Left forelimb (tissue), 1 donor: ENCODE measurements around the gene RIPOR2.
A peak's percentile ranks its signal among the peaks of the same experiment; 100 is the strongest.
"Not testable (repeated sequence)": the region's sequence is repeated elsewhere in the genome, so short reads cannot be mapped to it uniquely, and the experiment has no call there.

Experiments used
- DNase-seq: peaks from one replicate; pipeline ENCODE4 v3.0.0-alpha.2; 2018; ENCODE audit warnings: low spot score

RIPOR2 gene

DNA sequence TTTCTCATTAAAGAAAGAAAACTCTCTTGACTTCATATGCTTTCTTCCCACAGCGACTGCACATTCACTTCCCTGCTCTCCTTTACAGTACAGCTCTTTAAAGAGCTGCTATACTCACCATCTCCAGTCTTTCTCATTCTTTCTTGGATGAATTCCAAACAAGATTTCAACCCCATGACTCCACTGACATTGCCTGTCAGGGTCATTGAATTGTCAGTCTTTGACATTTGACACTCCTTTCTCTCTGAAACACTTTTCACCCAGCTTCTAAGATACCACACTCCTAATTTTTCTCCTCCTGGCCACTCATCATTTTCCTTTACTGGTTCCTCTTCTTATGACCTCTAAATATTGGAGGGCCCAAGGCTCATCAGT lies 136.2 kb downstream of the RIPOR2 start:
- DNase-seq, result no peak

DNA sequence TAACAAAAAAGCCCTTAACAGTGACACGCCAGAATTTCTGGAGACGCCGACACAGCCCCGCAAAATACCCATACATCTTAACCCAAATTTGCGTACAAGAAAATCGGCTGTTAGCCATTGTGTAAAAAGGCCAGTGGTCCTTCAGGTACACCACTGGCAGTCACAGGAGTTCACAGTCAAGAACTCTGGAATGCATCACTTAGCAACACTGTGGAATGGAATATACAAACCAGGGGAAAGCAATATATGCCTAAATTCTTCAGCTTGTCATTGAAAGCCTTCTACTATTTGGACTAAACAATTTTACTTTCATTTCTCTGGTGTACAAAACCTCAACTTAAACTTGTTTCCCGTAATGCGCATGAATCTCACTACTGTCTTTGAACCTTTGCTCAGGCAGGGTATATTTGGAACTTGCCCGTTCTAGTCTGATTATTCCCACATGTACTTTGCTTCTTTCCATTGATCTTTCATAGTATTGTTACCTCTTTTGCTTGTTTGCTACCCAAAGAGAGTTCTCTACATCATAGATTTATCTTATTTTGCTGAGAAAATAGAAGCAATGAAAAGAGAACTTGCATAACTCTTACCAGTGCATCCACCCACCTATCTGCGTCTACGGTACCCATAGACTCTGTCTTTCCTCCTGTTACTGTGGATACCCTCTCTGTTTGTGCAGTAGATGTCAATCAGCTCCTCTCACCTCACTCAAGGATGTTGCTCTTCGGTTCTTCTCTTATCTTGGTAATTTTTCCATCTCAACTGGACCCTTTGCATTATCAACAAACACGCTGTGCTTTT lies 136.8 kb downstream of the RIPOR2 start, which contains the start of gene ARMH2:
Gene ARMH2, minus strand, starts transcription at position 178 of the 801 bp plus-strand sequence. Its CDS starts 60 bp downstream, at position 118.
- no peak for DNase-seq

DNA sequence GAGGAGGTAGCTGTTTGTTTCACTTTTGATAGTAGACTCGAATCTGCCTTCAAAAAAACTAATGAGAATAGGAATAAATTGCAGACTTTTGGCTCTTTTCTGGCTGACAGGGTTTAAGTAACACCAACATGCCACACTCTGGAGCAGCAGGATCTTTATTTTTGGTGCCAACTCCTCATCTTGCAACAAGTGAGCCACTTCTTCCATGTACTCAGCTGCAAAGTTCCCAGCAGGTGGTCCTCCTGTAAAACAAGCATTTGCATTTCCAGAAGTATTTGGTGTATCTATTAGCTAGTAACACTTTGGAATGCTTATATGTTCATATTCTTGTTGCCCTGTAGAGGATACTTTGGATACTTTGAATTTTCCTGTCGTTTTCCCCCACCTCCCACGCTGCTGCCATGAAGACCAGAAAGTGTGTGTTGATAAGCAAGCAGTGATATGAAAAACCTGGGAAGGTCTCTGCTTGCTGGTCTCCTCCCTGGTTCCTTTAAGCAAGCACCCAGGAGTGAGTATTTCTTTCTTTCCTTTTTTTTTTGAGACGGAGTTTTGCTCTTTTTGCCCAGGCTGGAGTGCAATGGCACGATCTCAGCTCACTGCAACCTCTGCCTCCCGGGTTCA lies 138.1 kb downstream of the RIPOR2 start:
- no peak for DNase-seq

DNA sequence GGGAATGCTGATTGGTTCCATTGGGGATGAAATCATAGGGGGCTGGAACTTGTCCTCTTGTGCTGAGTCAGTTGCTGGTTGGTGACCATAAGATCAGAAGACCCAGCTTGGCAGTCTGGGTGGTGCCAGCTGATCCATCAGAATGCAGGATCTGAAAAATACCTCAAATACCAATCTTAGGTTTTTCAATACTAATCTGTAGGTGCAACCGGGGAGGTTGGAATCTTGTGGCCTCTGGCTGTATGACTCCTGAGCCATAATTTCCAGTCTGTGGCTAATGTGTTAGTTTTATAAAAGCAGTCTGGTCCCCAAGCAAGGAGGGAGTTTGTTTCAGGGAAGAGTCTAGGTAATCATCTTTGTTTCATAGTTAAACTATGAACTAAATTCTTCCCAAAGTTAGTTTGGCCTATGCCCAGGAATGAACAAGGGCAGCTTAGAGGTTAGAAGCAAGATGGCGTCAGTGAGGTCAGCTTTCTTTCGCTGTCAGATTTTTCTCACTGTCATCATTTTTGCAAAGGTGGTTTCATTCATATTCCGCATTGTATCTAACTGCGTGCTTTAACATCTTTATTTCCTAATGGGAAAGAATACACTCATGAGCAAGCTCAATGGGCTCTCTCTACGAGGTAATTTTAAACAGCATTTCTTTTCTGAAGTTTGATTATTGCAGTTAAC lies 139.0 kb downstream of the RIPOR2 start:
- no peak for DNase-seq

DNA sequence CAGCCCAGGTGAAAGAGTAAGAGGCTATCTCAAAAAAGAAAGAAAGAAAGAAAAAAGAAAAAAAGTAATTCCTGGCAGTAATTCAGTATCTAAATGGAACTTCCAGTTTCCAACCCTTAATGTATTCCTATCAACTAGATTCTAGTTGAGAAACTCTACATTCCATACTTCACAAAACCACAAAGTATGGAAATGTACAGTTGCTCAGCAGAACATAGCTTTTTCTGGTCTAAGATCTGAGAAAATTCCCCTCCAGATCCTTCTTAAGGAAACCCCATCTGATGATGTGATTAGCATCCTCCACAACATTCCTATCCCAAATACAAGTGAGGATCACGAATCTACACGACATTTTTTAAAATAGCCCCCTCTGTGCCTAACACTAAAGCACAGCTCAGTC lies 140.7 kb downstream of the RIPOR2 start:
- no peak for DNase-seq

DNA sequence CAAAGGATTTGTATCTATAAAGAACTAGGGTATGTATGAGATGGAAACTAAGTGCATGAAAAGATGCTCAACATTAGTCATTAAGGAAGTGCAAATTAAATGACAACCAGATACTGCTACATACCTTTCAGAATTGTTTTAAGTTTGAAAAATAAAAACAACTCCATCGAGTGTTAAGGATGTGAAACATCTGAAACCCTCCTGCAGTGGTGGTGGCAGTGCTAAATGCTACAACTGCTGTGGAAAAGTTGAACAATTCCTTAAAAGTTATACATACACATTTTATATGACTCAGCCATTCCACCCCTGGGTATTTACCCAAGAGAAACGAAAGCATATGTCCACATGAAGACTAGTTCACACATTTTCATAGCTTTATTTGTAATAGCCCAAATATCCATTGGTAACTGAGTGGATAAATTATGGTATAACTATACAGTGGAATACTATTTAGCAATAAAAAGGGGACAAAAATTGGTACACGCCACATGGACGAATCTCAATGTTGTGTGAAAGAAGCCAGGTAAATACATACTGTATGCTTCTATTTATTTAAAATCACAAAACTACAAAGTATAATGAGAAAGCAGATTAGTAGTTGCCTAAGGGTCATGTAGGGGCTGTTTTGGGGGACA lies 147.6 kb downstream of the RIPOR2 start:
- no peak for DNase-seq

DNA sequence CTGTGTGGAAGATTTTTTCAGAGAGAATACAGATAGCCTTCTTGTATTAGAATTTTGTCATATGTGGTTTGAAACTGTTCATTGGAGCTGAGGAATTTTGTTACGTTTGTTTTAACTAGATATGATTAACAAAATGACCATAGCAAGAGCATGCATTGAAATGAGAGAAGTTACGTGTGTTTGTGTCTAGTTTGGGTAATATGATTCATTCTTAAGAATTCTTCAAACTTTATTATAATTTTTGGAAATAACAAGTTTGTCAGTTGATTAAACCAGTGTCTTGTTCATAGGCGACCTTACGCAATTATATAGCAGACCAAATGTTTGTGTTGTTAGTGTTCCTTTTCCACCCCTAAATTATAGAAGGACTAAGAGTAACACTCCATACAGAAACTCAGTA lies 155.6 kb downstream of the RIPOR2 start:
- DNase-seq, result no peak

DNA sequence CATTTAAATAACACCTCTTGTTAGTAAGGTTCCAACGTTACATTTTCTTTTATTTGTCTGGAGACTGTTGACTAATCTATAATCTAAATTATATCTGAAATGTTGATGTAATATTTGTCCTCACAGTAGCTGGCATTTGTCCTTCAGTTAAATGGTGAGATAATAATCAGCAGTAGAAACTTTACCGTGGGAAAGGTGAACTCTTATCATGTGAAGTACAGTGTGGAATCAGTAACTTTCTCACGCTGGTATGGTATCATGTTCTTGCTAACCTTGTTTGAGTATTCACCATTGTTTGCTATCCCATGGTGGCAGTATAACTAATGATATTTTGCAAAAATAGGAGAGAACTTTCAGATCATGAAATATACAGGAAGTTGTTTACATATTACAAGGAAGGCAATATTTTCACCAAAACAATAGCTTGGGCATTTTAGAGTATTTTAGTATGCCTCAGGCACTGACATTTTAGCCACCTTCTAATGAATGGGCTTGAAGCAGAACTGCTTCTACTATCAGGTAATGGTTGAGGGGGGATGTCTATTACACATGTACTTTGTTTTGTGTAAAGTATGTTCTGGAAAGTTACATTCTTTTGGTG lies 156.2 kb downstream of the RIPOR2 start:
- no peak for DNase-seq

DNA sequence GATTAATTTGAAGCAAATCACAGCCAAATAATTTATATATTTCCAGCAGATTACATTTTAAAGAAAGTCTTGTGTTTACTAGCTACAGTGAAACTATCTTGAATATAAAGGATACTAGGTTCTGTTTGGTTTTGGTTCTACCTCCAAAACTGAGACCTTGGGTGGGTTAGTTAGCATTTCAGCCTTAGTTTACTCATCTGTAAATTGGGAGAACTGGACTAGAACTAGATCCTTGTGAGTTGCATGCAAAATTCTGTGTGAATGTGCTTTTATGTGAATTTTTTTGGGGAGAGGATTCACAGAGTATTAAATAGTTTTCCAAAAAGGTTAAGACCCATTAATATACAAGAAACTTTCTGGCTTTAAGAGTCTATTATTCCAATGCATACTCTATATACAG lies 156.9 kb downstream of the RIPOR2 start:
- DNase-seq, result no peak

DNA sequence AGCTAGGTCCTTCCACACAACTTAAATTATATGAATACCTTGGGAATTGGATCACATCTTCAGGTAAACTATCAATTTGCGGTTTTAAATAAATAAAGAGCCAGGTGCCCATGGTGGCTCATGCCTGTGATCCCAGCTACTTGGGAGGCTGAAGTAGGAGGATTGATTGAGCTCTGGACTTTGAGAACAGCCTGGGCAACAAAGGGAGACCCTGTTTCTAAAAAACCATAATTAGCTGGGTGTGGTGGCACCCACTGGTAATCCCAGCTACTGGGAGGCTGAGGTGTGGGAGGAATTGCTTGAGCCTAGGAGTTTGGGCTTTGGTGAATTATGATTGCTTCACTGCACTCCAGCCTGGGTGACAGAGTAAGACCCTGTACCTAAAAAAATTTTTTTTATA lies 157.6 kb downstream of the RIPOR2 start:
- DNase-seq, result no peak

DNA sequence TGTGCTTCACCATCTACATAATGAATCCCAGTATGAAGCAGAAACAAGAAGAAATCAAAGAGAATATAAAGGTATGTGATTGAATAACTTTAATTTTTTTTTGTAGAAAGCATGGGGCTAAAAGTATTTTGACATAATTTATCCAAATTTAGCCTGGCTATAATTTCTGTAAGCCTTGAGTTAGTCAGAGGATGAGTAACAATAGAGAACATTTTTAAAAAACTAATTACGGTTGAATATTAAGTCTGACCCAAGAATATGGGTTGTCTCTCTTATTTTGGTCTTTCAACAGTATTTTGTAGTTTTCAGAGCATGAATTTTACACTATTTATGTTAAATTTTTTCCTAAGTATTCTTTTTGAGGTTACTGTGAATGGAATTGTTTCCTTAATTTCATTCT lies 158.5 kb downstream of the RIPOR2 start:
- DNase-seq, result no peak

DNA sequence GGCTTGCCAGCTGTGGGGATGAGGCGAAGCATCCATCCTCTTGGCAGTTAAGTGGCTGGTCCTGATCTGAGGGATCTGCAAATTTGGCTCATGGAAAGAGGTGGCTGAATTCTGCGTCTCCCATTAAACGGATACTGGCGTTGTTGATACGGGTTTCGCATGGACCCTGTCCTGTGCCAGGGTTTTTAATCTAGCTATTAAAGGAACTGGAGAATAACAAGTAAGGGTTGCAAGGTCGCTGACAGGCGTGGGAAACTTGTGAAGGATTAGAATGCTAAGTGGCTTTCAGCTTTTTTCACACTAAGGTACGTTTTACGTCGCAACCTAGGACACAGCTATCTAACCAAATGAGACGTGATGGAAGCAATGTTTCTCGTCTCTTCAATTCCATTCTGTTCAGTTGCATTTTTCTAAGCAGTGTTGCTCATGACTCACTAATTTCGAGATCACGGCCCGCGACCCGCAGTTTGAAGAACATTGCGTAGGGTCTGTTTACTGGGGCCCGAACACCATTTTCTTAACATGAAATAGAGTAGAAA lies 160.2 kb downstream of the RIPOR2 start:
- DNase-seq, result no peak

DNA sequence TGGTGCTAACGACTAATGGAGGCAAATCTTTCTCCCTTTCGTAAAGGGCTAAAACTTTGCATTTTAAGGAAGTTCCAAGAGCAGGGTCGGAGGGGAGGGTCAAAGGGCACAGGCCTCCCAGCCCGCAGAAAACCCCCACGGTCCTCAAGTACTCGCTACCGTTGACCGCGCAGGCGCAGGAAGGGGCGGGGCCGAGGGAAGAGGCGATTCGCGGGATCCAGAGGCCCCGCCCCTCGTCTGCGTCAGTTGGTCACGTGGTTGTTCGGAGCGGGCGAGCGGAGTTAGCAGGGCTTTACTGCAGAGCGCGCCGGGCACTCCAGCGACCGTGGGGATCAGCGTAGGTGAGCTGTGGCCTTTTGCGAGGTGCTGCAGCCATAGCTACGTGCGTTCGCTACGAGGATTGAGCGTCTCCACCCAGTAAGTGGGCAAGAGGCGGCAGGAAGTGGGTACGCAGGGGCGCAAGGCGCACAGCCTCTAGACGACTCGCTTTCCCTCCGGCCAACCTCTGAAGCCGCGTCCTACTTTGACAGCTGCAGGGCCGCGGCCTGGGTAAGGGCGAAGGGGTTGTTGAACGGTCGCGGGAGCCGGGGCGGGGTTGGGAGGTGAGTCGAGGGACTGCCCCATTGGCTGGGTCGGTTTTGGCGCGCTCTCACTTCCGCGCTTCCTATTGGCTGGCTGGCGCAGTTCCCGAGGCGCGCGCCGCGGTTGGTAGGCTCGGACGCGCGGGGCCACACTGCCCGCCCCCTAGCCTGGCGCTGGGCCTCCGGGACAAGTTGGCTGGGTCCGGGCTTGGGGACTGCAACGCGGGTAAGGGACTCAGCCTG lies 160.9 kb downstream of the RIPOR2 start, which contains the start of gene GMNN:
Gene GMNN, plus strand, starts transcription at position 242 of the 824 bp plus-strand sequence. CDS start 2,310 bp downstream, outside the sequence.
- peak; percentile 97 for DNase-seq

DNA sequence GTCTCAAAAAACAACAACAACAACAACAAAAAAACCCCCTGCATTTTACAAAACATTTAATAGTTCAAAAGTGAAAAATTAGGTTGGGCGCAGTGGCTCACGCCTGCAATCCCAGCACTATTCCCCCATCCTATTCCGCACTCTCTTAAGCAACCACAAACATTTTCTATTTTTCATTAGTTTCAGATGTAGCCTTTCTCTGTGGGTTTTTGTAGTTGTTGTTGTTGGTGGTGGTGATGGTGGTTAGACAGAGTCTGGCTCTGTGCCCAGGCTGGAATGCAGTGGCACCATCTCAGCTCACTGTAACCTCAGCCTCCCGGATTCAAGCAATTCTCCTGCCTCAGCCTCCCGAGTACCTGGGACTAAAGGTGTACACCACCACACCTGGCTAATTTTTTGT lies 167.4 kb downstream of the RIPOR2 start:
- no peak for DNase-seq

DNA sequence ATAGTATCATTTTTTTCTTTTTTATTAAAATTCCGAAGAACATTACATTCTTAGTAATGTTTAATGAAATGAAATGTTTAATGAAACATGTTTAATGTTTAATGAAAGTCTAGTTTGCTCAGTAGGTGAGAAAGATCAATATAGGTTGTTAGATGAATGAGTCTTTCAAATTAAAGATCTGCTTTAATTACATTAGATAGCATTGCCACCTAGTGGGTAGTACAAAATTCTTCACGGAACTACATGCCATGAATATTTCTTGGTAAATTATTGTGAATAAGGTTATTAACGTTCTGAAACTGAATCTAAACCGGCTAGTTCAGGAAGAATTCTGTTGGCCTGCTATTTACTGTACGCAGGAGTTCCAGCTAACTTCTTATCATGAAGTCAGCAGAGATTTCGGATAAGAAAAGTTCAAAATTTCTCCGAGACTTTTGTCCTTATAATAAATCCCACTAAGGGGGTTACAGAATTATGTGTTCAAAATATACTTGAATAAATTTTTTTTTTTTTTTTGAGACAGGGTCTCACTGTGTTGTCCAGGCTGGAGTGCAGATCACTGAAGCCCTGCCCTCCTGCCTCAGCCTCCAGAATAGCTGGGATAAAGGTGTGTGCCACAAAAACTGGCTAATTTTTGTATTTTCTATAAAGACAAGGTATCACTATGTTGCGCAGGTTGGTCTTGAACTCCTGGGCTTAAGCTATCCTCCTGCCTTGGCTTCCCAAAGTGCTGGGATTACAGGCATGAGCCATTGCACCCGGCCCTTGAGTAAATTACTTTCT lies 168.9 kb downstream of the RIPOR2 start:
- DNase-seq, result no peak

DNA sequence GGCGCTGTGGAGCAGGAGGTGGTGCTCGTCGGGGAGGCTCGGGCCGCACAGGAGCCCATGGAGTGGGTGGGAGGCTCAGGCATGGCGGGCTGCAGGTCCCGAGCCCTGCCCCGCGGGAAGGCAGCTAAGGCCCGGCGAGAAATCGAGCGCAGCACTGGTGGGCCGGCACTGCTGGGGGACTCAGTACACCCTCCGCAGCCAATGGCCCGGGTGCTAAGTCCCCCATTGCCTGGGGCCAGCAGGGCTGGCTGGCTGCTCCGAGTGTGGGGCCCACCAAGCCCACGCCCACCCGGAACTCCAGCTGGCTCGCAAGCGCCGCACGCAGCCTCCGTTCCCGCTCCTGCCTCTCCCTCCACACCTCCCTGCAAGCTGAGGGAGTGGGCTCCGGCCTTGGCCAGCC lies 169.8 kb downstream of the RIPOR2 start:
- DNase-seq, result not testable (repeated sequence)

DNA sequence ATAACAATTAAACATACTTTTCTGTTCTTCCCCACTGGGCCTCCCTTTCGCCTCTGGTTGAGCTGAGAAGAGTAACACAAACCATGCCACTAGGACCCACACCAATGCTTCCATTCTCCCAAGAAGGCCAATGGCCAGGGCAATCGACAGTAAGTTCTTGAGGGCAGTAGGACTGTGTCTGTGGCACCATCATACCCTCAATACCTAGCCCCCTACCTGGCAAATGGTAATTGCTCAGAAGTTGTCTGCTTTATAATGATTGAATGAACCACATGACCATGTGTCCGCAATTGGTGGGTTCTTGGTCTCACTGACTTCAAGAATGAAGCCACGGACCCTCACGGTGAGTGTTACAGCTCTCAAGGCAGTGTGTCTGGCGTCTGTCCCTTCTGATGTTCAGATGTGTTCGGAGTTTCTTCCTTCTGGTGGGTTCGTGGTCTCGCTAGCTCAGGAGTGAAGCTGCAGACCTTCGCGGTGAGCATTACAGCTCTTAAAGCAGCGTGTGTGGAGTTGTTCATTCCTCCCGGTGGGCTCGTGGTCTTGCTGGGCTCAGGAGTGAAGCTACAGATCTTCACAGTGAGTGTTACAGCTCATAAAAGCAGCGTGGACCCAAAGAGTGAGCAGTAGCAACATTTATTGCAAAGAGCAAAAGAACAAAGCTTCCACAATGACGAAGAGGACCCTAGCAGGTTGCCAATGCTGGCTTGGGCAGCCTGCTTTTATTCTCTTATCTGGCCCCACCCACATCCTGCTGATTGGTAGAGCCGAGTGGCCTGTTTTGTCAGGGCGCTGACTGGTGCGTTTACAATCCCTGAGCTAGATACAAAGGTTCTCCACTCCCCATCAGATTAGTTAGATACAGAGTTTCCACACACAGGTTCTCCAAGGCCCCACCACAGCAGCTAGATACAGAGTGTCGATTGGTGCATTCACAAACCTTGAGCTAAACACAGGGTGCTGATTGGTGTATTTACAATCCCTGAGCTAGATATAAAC lies 170.6 kb downstream of the RIPOR2 start:
- not testable (repeated sequence) for DNase-seq

DNA sequence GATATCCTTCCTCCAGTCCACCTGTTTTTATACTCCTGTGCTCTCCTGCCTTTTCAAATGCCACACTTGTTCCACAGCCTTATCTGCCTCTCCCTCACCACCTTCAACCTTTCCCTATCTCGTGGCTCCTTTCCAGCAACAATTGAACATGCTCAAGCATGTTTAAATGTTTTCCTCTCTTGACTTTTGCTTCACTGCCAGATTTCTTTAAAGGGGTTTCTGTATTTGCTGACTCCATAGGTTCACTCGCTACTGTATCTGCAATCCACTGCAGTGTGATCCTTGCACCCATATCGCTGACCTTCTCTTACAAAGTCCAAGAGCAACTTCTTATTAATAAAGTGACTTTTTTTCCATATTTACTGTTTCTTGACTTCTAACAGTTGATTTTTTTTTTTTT lies 172.2 kb downstream of the RIPOR2 start:
- no peak for DNase-seq

DNA sequence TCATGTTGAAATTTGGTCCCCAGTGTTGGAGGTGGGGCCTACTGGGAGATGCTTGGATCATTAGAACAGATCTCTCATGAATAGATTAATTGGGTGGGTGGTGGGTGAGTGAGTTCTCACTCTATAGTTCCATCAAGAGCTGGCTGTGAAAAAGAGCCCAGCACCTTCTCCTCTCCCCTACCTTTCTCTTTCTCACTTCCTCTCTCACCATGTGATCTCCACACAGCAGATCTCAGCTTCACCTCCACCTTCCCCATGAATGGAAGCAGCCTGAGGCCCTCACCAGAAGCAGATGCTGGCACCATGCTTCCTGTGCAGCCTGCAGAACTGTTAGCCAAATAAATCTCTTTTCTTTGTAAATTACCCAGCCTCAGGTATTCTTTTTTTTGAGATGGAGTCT lies 173.9 kb downstream of the RIPOR2 start:
- no peak for DNase-seq
